C4-2B (cell line): ENCODE results near the gene ARHGAP26.

Experiments used
- CTCF ChIP-seq: fragments of 450-650 bp; conservative IDR thresholded peaks from 2 replicates; pipeline ENCODE4 v1.5.1; 2017; ENCODE audit warnings: mild to moderate bottlenecking
- ZFX ChIP-seq: fragments of 450-650 bp; IDR thresholded peaks from 2 replicates; pipeline ENCODE4 v1.6.1; 2017

GRCh38 chr5:143258559-143259253 is 488.5 kb downstream of the ARHGAP26 start:
- TF ChIP-seq CTCF (no peak), ZFX (no peak)
